Measurements from ENCODE around the gene RAPGEF5. TPM values are rescaled to one million over a fixed set of nuclear protein-coding genes. Genes with fewer than 3 reads are reported as not detected.

The RAPGEF5 gene
- polyA plus RNA-seq, 1 of the 3 experiments (the other 2 are of a cell fraction), result 1.2 TPM

- Histone ChIP-seq H3K36me3 (replicated peaks in 1 of 2; ENCODE audit: control insufficient read depth in 1 of 2, insufficient read depth in 2 of 2, low read length in 1 of 2) (no peaks in the 10 kb centered on the region), H3K4me3 (ENCODE audit: low read depth in 2 of 2, low read length in 1 of 2) (no peak overlapping the region), H3K27me3 (ENCODE audit: insufficient read depth) (no peaks in the 10 kb centered on the region), H3K4me1 (ENCODE audit: control insufficient read depth in 1 of 2, insufficient read depth in 2 of 2, low read depth in 1 of 2, low read length in 1 of 2) (peaks cover 0 to 1% of the 10 kb centered on the region in 2 experiments; a peak in 2 of 4 replicates), H3K79me2 (ENCODE audit: insufficient read depth) (no peaks in the 10 kb centered on the region), H3K27ac (ENCODE audit: low read depth in 2 of 2, low read length in 1 of 2) (no peak overlapping the region), H2AFZ (ENCODE audit: low read depth) (no peak overlapping the region), H3K4me2 (no peak overlapping the region), H3F3A (replicated peaks; ENCODE audit: insufficient read depth) (no peaks in the 10 kb centered on the region), H3K9me3 (no peaks in the 10 kb centered on the region), H4K20me1 (ENCODE audit: insufficient read depth) (no peaks in the 10 kb centered on the region), H3K9me2 (no peaks in the 10 kb centered on the region), H3K9ac (no peak overlapping the region)
- POLR2A ChIA-PET, result no interaction called here
- TF ChIP-seq CTCF (IDR thresholded peaks at IDR 0.05) (no peak), NFIC (IDR thresholded peaks at IDR 0.05; ENCODE audit: borderline replicate concordance) (no peak)
- CTCF ChIA-PET, result interaction anchor here (1.1 to 11.7 kb wide), 5 partner anchors 12 to 413 kb away, joined by 3 to 90 read pairs (median 5); partner anchors contain the start of gene STEAP1B
- DNase-seq, result no peak
These were observed 268.1 kb downstream of the RAPGEF5 start for GRCh38 chr7:22088827-22089226.

- 25% methylated on average over 6 of the region's 6 CpGs for WGBS (ENCODE audit: low lambda C conversion rate)
- Histone ChIP-seq H3F3A (replicated peaks; ENCODE audit: insufficient read depth) (no peaks in the 10 kb centered on the region), H3K4me2 (no peak overlapping the region), H3K9me2 (no peaks in the 10 kb centered on the region), H3K79me2 (ENCODE audit: insufficient read depth) (no peaks in the 10 kb centered on the region), H4K20me1 (ENCODE audit: insufficient read depth) (no peaks in the 10 kb centered on the region), H3K9ac (no peak overlapping the region), H3K27me3 (ENCODE audit: insufficient read depth) (no peaks in the 10 kb centered on the region), H3K4me1 (ENCODE audit: control insufficient read depth in 1 of 2, insufficient read depth in 2 of 2, low read depth in 1 of 2, low read length in 1 of 2) (peaks cover 0 to 6% of the 10 kb centered on the region in 2 experiments; a peak in 2 of 4 replicates), H3K9me3 (no peaks in the 10 kb centered on the region), H2AFZ (ENCODE audit: low read depth) (no peak overlapping the region), H3K27ac (ENCODE audit: low read depth in 2 of 2, low read length in 1 of 2) (no peak overlapping the region), H3K36me3 (replicated peaks in 1 of 2; ENCODE audit: control insufficient read depth in 1 of 2, insufficient read depth in 2 of 2, low read length in 1 of 2) (no peaks in the 10 kb centered on the region), H3K4me3 (ENCODE audit: low read depth in 2 of 2, low read length in 1 of 2) (no peak overlapping the region)
- no peak for DNase-seq
- TF ChIP-seq PBX3 (IDR thresholded peaks at IDR 0.05) (no peak), RXRA (IDR thresholded peaks at IDR 0.05; ENCODE audit: borderline replicate concordance, low read depth) (no peak), ELF1 (IDR thresholded peaks at IDR 0.05) (no peak), POLR2AphosphoS5 (IDR thresholded peaks at IDR 0.05; ENCODE audit: low read depth, low read length) (no peak), REST (IDR thresholded peaks at IDR 0.05; ENCODE audit: low read depth, low read length) (no peak), RFX5 (IDR thresholded peaks at IDR 0.05; ENCODE audit: low read length) (no peak), GABPA (IDR thresholded peaks at IDR 0.05; ENCODE audit: low read depth) (no peak), EP300 (IDR thresholded peaks at IDR 0.05; ENCODE audit: borderline replicate concordance in 1 of 2, low read depth in 1 of 2, low read length in 1 of 2) (no peak), EZH2phosphoT487 (IDR thresholded peaks at IDR 0.05; ENCODE audit: borderline replicate concordance, low read depth) (no peak), YY1 (IDR thresholded peaks at IDR 0.05; ENCODE audit: low read depth) (no peak), JUND (IDR thresholded peaks at IDR 0.05) (no peak), SMC3 (IDR thresholded peaks at IDR 0.05; ENCODE audit: low read depth, low read length) (no peak), RCOR1 (IDR thresholded peaks at IDR 0.05; ENCODE audit: low read length) (no peak), TAF1 (IDR thresholded peaks at IDR 0.05; ENCODE audit: borderline replicate concordance, low read depth, low read length) (no peak), GATA2 (CRISPR knock-in tag; IDR thresholded peaks at IDR 0.05) (no peak), NRF1 (IDR thresholded peaks at IDR 0.05; ENCODE audit: low read depth, low read length) (no peak), SIN3A (IDR thresholded peaks at IDR 0.05; ENCODE audit: borderline replicate concordance, low read depth, low read length) (no peak), CHD2 (IDR thresholded peaks at IDR 0.05; ENCODE audit: low read length, partially characterized antibody) (no peak)
- POLR2A ChIA-PET, result no interaction called here
- CTCF ChIA-PET, result interaction anchor here (11.7 kb wide), 1 partner anchor 22 kb away, joined by 90 read pairs; no protein-coding TSS in a partner anchor
These were observed 269.1 kb downstream of the RAPGEF5 start for GRCh38 chr7:22087861-22088260.
